Chondrocyte (in vitro differentiated cells): ENCODE data around the gene LY9. TPM values are rescaled to one million over a fixed set of nuclear protein-coding genes. Genes with fewer than 3 reads are reported as not detected.

Experiments used
- DNase-seq: peaks from one replicate; pipeline ENCODE4 v3.0.0; 2021; ENCODE audit warnings: mixed read lengths, low spot score
- H3K27ac Mint-ChIP-seq: one replicate; pipeline ENCODE4 v1.8.0; 2021; ENCODE audit warnings: mild to moderate bottlenecking, moderate library complexity, mixed read lengths; ENCODE audit not compliant: unreplicated experiment
- H3K27me3 Mint-ChIP-seq: 2 replicates; pipeline ENCODE4 v1.8.0; 2021; ENCODE audit warnings: low read depth, mixed read lengths
- H3K36me3 Mint-ChIP-seq: 2 replicates; pipeline ENCODE4 v1.8.0; 2021; ENCODE audit warnings: low read depth, mixed read lengths
- H3K4me1 Mint-ChIP-seq: 2 replicates; pipeline ENCODE4 v1.8.0; 2021; ENCODE audit warnings: low read depth, mild to moderate bottlenecking, mixed read lengths
- H3K4me3 Mint-ChIP-seq: one replicate; pipeline ENCODE4 v1.8.0; 2021; ENCODE audit warnings: mild to moderate bottlenecking, moderate library complexity, mixed read lengths; ENCODE audit not compliant: unreplicated experiment
- H3K9me3 Mint-ChIP-seq: 2 replicates; pipeline ENCODE4 v1.8.0; 2021; ENCODE audit warnings: low read depth, mixed read lengths
- total RNA-seq: library from RNA; stranded (reverse); gene quantifications from 3 replicates; pipeline ENCODE4 v1.2.1, GENCODE V29; 2021
- TF ChIP-seq, protein P1 (sequence below): fragments of 200-600 bp; sonication (generic); IDR thresholded peaks from 2 replicates; pipeline ENCODE4 v1.5.0; 2021; ENCODE audit warnings: antibody characterized with exemption, mild to moderate bottlenecking, moderate library complexity

LY9 gene
- total RNA-seq, 1 donor from 2014 or later, result not detected

DNA sequence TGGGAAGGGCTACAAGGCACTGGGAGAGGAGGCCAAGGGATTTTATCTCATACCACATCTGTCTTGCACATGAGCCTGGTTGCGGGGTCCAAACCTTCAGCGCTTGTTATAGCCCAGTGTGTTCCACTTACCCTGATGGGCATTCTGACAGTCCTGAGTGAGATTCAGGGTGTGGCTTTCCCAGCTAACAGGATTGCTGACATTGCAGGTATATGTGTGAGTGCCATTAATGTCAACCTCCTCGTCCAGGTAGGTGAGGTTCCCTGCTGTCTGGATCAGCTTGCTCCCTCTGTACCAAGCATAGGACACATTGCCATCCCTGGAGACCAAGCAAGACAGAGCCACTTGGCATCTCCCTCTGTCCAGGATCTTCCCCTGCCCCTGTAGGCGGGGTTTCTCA lies 45.1 kb downstream of the LY9 start:
- TF ChIP-seq, protein P1, sequence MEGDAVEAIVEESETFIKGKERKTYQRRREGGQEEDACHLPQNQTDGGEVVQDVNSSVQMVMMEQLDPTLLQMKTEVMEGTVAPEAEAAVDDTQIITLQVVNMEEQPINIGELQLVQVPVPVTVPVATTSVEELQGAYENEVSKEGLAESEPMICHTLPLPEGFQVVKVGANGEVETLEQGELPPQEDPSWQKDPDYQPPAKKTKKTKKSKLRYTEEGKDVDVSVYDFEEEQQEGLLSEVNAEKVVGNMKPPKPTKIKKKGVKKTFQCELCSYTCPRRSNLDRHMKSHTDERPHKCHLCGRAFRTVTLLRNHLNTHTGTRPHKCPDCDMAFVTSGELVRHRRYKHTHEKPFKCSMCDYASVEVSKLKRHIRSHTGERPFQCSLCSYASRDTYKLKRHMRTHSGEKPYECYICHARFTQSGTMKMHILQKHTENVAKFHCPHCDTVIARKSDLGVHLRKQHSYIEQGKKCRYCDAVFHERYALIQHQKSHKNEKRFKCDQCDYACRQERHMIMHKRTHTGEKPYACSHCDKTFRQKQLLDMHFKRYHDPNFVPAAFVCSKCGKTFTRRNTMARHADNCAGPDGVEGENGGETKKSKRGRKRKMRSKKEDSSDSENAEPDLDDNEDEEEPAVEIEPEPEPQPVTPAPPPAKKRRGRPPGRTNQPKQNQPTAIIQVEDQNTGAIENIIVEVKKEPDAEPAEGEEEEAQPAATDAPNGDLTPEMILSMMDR, result no peak
- Mint-ChIP-seq H3K4me3 (no peak overlapping the region), H3K9me3 (no peaks in the 10 kb centered on the region), H3K27me3 (peaks cover 6% of the 10 kb centered on the region), H3K4me1 (no peaks in the 10 kb centered on the region), H3K27ac (no peak overlapping the region), H3K36me3 (no peaks in the 10 kb centered on the region)
- DNase-seq, result no peak

GRCh38 chr1:160844447-160845232 lies 48.7 kb downstream of the LY9 start:
- no peak overlapping the region for H3K4me3 Mint-ChIP-seq
- TF ChIP-seq, protein P1, result no peak
- no peaks in the 10 kb centered on the region for H3K4me1 Mint-ChIP-seq
- no peak for DNase-seq
- H3K36me3 Mint-ChIP-seq, result no peaks in the 10 kb centered on the region
- H3K9me3 Mint-ChIP-seq, result peaks cover 2% of the 10 kb centered on the region
- no peak overlapping the region for H3K27ac Mint-ChIP-seq
- peaks cover 15% of the 10 kb centered on the region for H3K27me3 Mint-ChIP-seq

DNA sequence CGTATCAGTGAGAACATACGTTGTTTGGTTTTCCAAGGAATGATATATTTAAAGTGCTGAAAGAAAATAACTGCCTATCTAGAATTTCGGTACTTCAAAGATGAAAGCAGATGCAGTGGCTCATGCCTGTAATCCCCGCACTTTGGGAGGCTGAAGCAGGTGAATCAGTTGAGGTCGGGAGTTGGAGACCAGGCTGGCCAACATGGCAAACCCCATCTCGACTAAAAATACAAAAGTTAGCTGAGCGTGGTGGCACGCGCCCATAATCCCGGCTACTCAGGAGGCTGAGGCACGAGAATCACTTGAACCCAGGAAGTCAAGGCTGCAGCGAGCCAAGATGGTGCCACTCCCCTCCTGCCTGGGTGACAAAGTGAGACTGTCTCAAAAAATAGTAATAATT lies 50.3 kb downstream of the LY9 start:
- Mint-ChIP-seq H3K4me1 (no peaks in the 10 kb centered on the region), H3K4me3 (no peak overlapping the region), H3K36me3 (no peaks in the 10 kb centered on the region), H3K27me3 (peaks cover 15% of the 10 kb centered on the region), H3K27ac (no peak overlapping the region), H3K9me3 (peaks cover 2% of the 10 kb centered on the region)
- no peak for DNase-seq
- TF ChIP-seq, protein P1, result no peak

GRCh38 chr1:160850541-160850940 lies 54.6 kb downstream of the LY9 start:
- peaks cover 11% of the 10 kb centered on the region for H3K27me3 Mint-ChIP-seq
- H3K36me3 Mint-ChIP-seq, result no peaks in the 10 kb centered on the region
- H3K4me1 Mint-ChIP-seq, result no peaks in the 10 kb centered on the region
- TF ChIP-seq, protein P1, result no peak
- H3K9me3 Mint-ChIP-seq, result peaks cover 2% of the 10 kb centered on the region
- H3K27ac Mint-ChIP-seq, result no peak overlapping the region
- no peak overlapping the region for H3K4me3 Mint-ChIP-seq
- DNase-seq, result no peak

DNA sequence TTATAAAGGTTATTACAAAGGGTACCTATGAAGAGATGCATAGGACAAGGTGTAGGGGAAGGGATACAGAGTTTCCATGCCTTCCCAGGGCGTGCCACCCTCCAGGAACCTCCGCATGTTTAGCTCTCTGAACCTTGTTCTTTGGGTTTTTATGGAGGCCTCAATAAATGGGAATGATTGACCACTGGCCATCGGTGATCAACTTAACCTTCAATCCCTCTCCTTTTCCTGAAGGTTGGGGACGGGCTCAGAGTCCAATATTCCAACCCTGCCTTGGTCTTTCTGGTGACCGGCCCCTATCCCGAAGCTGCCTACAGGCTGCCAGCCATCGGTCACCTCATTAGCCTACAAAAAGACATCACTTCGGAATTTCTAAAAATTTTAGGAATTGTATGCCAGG lies 55.0 kb downstream of the LY9 start:
- H3K36me3 Mint-ChIP-seq, result no peaks in the 10 kb centered on the region

More for the DNA sequence above, 55.0 kb downstream of the LY9 start:
- TF ChIP-seq, protein P1, result no peak
- DNase-seq, result no peak
- Mint-ChIP-seq H3K27ac (no peak overlapping the region), H3K9me3 (peaks cover 2% of the 10 kb centered on the region), H3K4me1 (no peaks in the 10 kb centered on the region), H3K27me3 (peaks cover 11% of the 10 kb centered on the region), H3K4me3 (no peak overlapping the region)
